ENCODE measurements around the gene KBTBD6. TPM values are rescaled to one million over a fixed set of nuclear protein-coding genes. Genes with fewer than 3 reads are reported as not detected.

The KBTBD6 gene
- total and polyA plus RNA-seq, 4 donors = 2.1 to 5.1 (median 3.8) TPM

DNA sequence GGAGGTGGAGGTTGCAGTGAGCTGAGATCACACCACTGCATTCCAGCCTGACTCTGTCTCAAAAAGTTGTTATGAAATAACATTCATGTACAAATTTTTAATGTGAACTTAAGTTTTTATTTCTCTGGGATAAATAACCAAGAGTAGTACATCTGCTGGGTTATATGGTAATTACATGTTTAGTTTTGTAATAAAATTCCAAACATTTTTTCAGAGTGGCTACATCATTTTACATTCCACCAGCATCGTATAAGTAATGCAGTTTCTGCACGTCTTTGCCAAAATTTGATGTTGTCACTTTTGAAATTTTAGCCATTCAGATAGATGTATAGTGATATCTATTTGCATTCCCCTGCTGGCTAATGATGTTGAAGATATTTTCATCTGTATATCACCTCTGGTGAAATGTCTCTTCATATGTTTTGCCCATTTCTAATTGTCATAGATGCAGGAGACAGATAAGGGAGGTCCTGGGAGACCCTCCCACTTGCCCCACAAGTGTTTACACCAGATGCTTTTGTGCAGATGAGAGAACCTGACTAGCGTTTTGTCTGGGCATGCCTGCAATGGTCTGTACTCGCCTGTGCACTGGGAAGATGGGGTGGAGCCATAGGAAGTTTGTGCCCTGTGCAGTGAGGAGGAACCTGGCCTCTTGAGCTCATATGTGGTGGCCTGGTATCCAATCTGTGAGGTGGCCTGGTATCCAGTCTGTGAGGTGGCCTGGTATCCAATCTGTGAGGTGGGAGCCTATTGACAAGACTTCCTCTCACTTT, 12.7 kb upstream of the KBTBD6 start (continued):
- TF ChIP-seq YY1 (IDR thresholded peaks at IDR 0.05) = no peak

DNA sequence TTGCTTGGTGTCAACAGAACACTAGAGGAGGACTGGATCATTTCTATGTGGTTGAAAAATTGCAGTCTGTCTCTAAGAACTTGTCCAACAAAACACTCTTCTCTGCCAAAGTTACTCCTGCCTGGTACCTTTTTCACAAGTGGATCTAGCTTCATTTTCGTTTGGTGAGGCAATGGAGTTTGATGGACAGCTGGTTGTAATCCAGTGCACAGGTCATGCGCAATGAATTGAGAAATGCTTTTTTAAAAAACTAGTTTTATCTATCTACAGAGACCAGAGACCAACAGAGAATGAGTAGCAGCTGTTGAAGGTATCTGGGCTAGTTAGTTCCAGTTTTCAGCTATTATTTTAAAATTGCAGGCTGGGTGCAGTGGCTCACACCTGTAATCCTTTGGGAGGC, 12.0 kb upstream of the KBTBD6 start:
- Histone ChIP-seq H3K9ac (ENCODE audit: low read depth in 1 of 2, low read length in 2 of 2) (no peak overlapping the region), H3K4me1 (ENCODE audit: control insufficient read depth in 4 of 4, insufficient read depth in 4 of 4, low read length in 3 of 4) (no peaks in the 10 kb centered on the region), H3K27me3 (ENCODE audit: control insufficient read depth in 4 of 4, insufficient read depth in 4 of 4, low read length in 3 of 4) (no peaks in the 10 kb centered on the region), H3K36me3 (ENCODE audit: control insufficient read depth in 4 of 4, insufficient read depth in 3 of 4, low read depth in 1 of 4, low read length in 3 of 4) (no peaks in the 10 kb centered on the region), H3K27ac (ENCODE audit: low read depth in 1 of 2, low read length in 2 of 2) (no peak overlapping the region), H3K4me3 (ENCODE audit: low read depth in 1 of 3, low read length in 3 of 3) (no peak overlapping the region), H3K9me3 (ENCODE audit: control insufficient read depth in 4 of 4, low read length in 3 of 4) (peaks cover 3 to 18% (median 10%) of the 10 kb centered on the region in 4 donors)
- 70% methylated on average over 2 of the region's 2 CpGs for WGBS
- TF ChIP-seq SP1 (IDR thresholded peaks at IDR 0.05) (no peak), NR2F2 (IDR thresholded peaks at IDR 0.05) (no peak), GABPA (IDR thresholded peaks at IDR 0.05 in 1 of 2, conservative IDR thresholded peaks at IDR 0.05 in 1 of 2) (no peak)
- TF ChIP-seq, protein P1, sequence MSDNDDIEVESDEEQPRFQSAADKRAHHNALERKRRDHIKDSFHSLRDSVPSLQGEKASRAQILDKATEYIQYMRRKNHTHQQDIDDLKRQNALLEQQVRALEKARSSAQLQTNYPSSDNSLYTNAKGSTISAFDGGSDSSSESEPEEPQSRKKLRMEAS (IDR thresholded peaks at IDR 0.05) = no peak
- DNase-seq (ENCODE audit: low spot score) = no peak

DNA sequence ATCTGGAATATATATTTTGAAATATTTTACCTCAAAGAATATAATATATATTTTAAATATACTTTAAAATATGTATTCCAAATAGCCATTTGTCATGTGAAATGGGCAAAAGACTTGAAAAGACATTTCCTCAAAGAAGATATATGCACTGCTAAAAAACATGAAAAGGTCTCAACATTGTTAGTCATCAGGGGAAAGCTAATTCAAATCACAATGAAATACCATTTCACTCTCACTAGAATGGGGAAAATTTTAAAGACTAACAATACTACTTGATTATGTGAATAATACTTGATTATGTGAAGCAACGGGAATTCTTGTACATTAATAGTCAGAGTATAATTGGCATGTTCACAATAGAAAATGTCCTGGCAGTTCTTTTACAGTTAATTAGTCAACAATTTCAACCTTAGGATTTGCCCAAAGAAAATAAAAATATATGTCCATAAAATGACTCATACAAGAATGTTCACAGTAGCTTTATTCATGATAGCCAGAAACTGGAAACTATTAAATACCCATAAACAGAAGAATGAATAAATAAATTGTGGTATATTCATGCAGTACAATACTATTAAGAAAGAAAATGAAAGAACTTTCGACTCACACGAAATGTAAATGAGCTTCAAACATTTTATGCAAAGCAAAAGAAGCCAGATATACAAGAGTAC, 6.8 kb upstream of the KBTBD6 start:
- no peaks in the 10 kb centered on the region for H3K9me3 ChIP-seq (ENCODE audit: control insufficient read depth in 4 of 4, low read length in 3 of 4)
- H3K36me3 ChIP-seq (ENCODE audit: control insufficient read depth in 4 of 4, insufficient read depth in 3 of 4, low read depth in 1 of 4, low read length in 3 of 4) = peaks cover 0 to 2% (median 0%) of the 10 kb centered on the region in 4 donors
- H3K27ac ChIP-seq (ENCODE audit: low read depth in 1 of 2, low read length in 2 of 2) = no peak overlapping the region
- no peak for DNase-seq (ENCODE audit: low spot score)
- 83% methylated on average over 3 of the region's 3 CpGs for WGBS
- H3K9ac ChIP-seq (ENCODE audit: low read depth in 1 of 2, low read length in 2 of 2) = no peak overlapping the region
- no peaks in the 10 kb centered on the region for H3K4me1 ChIP-seq (ENCODE audit: control insufficient read depth in 4 of 4, insufficient read depth in 4 of 4, low read length in 3 of 4)
- no peak for TF ChIP-seq TAF1 (conservative IDR thresholded peaks at IDR 0.05)
- TF ChIP-seq, protein P2, sequence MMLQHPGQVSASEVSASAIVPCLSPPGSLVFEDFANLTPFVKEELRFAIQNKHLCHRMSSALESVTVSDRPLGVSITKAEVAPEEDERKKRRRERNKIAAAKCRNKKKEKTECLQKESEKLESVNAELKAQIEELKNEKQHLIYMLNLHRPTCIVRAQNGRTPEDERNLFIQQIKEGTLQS (IDR thresholded peaks at IDR 0.05) = no peak
- H3K4me3 ChIP-seq (ENCODE audit: low read depth in 1 of 3, low read length in 3 of 3) = no peak overlapping the region
- no peaks in the 10 kb centered on the region for H3K27me3 ChIP-seq (ENCODE audit: control insufficient read depth in 4 of 4, insufficient read depth in 4 of 4, low read length in 3 of 4)

DNA sequence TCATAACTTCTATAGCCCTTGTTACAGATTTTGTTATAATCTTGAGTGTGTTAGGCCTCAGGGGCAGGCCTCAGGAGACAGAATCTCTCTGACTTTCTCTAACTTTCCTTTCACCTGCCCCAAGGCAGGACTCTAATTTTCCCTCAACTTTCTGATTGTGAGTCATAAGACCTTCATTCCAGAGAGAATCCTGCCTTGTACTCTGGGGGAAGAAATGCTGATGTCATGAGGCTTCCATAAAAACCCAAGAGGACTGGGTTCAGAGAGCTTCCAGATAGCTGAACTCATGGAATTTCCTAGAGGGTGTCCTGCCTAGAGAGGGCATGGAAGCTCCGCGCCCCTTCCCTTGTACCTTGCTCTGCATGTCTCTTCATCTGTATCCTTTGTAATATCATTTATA, 5.3 kb upstream of the KBTBD6 start:
- DNase-seq (ENCODE audit: low spot score) = no peak
- no peak overlapping the region for H3K9ac ChIP-seq (ENCODE audit: low read depth in 1 of 2, low read length in 2 of 2)

More for the DNA sequence above, 5.3 kb upstream of the KBTBD6 start:
- no peaks in the 10 kb centered on the region for H3K9me3 ChIP-seq (ENCODE audit: control insufficient read depth in 4 of 4, low read length in 3 of 4)
- H3K27ac ChIP-seq (ENCODE audit: low read depth in 1 of 2, low read length in 2 of 2) = no peak overlapping the region
- TF ChIP-seq, protein P3, sequence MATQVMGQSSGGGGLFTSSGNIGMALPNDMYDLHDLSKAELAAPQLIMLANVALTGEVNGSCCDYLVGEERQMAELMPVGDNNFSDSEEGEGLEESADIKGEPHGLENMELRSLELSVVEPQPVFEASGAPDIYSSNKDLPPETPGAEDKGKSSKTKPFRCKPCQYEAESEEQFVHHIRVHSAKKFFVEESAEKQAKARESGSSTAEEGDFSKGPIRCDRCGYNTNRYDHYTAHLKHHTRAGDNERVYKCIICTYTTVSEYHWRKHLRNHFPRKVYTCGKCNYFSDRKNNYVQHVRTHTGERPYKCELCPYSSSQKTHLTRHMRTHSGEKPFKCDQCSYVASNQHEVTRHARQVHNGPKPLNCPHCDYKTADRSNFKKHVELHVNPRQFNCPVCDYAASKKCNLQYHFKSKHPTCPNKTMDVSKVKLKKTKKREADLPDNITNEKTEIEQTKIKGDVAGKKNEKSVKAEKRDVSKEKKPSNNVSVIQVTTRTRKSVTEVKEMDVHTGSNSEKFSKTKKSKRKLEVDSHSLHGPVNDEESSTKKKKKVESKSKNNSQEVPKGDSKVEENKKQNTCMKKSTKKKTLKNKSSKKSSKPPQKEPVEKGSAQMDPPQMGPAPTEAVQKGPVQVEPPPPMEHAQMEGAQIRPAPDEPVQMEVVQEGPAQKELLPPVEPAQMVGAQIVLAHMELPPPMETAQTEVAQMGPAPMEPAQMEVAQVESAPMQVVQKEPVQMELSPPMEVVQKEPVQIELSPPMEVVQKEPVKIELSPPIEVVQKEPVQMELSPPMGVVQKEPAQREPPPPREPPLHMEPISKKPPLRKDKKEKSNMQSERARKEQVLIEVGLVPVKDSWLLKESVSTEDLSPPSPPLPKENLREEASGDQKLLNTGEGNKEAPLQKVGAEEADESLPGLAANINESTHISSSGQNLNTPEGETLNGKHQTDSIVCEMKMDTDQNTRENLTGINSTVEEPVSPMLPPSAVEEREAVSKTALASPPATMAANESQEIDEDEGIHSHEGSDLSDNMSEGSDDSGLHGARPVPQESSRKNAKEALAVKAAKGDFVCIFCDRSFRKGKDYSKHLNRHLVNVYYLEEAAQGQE (IDR thresholded peaks at IDR 0.05) = no peak
- TF ChIP-seq, protein P2 (IDR thresholded peaks at IDR 0.05) = no peak
- TF ChIP-seq NR2F2 (IDR thresholded peaks at IDR 0.05) = no peak
- no peak for TF ChIP-seq FOXA2 (IDR thresholded peaks at IDR 0.05)
- no peak for TF ChIP-seq FOXA1 (IDR thresholded peaks at IDR 0.05)
- TF ChIP-seq, protein P1 (IDR thresholded peaks at IDR 0.05) = no peak
- no peak for TF ChIP-seq TAF1 (conservative IDR thresholded peaks at IDR 0.05)
- no peak for TF ChIP-seq EGR1 (IDR thresholded peaks at IDR 0.05; ENCODE audit: low read depth in 2 of 2)
- TF ChIP-seq, protein P4, sequence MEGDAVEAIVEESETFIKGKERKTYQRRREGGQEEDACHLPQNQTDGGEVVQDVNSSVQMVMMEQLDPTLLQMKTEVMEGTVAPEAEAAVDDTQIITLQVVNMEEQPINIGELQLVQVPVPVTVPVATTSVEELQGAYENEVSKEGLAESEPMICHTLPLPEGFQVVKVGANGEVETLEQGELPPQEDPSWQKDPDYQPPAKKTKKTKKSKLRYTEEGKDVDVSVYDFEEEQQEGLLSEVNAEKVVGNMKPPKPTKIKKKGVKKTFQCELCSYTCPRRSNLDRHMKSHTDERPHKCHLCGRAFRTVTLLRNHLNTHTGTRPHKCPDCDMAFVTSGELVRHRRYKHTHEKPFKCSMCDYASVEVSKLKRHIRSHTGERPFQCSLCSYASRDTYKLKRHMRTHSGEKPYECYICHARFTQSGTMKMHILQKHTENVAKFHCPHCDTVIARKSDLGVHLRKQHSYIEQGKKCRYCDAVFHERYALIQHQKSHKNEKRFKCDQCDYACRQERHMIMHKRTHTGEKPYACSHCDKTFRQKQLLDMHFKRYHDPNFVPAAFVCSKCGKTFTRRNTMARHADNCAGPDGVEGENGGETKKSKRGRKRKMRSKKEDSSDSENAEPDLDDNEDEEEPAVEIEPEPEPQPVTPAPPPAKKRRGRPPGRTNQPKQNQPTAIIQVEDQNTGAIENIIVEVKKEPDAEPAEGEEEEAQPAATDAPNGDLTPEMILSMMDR (IDR thresholded peaks at IDR 0.05; ENCODE audit: low read depth, low read length, missing input control) = no peak
- TF ChIP-seq, protein P5, sequence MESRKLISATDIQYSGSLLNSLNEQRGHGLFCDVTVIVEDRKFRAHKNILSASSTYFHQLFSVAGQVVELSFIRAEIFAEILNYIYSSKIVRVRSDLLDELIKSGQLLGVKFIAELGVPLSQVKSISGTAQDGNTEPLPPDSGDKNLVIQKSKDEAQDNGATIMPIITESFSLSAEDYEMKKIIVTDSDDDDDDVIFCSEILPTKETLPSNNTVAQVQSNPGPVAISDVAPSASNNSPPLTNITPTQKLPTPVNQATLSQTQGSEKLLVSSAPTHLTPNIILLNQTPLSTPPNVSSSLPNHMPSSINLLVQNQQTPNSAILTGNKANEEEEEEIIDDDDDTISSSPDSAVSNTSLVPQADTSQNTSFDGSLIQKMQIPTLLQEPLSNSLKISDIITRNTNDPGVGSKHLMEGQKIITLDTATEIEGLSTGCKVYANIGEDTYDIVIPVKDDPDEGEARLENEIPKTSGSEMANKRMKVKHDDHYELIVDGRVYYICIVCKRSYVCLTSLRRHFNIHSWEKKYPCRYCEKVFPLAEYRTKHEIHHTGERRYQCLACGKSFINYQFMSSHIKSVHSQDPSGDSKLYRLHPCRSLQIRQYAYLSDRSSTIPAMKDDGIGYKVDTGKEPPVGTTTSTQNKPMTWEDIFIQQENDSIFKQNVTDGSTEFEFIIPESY (IDR thresholded peaks at IDR 0.05) = no peak
- TF ChIP-seq GABPA (IDR thresholded peaks at IDR 0.05 in 1 of 2, conservative IDR thresholded peaks at IDR 0.05 in 1 of 2) = no peak
- no peak for TF ChIP-seq HNF4A (conservative IDR thresholded peaks at IDR 0.05)
- no peak overlapping the region for H3K4me3 ChIP-seq (ENCODE audit: low read depth in 1 of 3, low read length in 3 of 3)
- H3K27me3 ChIP-seq (ENCODE audit: control insufficient read depth in 4 of 4, insufficient read depth in 4 of 4, low read length in 3 of 4) = no peaks in the 10 kb centered on the region
- H3K4me1 ChIP-seq (ENCODE audit: control insufficient read depth in 4 of 4, insufficient read depth in 4 of 4, low read length in 3 of 4) = peaks cover 0 to 7% (median 3%) of the 10 kb centered on the region in 4 donors
- 100% methylated on average over 2 of the region's 2 CpGs for WGBS
- peaks cover 0 to 2% (median 0%) of the 10 kb centered on the region in 4 donors for H3K36me3 ChIP-seq (ENCODE audit: control insufficient read depth in 4 of 4, insufficient read depth in 3 of 4, low read depth in 1 of 4, low read length in 3 of 4)
